ENCODE results near the gene PNPLA5. TPM values are rescaled to one million over a fixed set of nuclear protein-coding genes. Genes with fewer than 3 reads are reported as not detected.

The PNPLA5 gene
- total RNA-seq, 1 experiment from 2014 or later = 5.5 TPM

DNA sequence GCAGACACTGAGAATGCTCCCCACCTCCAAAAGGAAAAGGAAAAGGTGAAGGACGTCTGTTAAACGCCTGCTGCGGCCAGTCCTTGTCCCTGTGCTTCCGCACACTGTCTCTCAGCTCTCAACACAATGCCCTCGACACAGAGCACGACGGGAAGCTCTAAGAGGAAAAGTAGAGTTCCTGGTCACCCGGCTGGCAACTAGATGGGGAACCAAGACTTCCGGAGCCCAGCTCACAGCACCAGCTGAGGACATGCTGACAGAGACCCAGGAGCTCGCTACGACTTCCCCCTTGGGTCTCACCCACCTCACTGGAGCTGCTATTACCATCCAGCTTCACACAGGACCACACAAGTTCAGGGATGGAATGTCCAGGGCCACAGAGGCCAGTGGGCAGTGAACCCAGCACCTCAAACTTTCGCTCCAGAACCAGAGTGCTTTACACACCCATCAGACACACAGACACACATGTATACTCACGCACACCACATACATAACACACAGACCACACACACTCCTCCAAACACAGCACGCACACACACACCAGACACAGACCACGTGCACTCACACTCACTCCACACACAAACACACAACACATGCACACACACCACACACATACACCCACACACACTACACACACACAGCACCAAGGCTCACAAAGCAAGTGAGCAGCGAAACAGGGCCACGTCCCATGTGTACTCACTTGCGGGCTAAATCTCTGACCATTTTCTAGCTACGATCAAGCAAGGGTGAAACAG is 39.1 kb downstream of the PNPLA5 start:
- H2BK20ac ChIP-seq (ENCODE audit: low read depth, low read length, poor library complexity, severe bottlenecking) = no peak overlapping the region
- H2BK120ac ChIP-seq (ENCODE audit: low read depth, low read length, poor library complexity, severe bottlenecking) = no peak overlapping the region
- H2BK12ac ChIP-seq (ENCODE audit: insufficient read length, low read depth, low read length) = no peak overlapping the region
- no peak overlapping the region for H3K4ac ChIP-seq (ENCODE audit: low read depth, low read length)
- 100% methylated on average over 1 of the region's 19 CpGs for WGBS (ENCODE audit: extremely low coverage, insufficient read length, low lambda C conversion rate)
- H2BK15ac ChIP-seq (ENCODE audit: low read depth, low read length) = no peak overlapping the region
- TF ChIP-seq, protein P1, sequence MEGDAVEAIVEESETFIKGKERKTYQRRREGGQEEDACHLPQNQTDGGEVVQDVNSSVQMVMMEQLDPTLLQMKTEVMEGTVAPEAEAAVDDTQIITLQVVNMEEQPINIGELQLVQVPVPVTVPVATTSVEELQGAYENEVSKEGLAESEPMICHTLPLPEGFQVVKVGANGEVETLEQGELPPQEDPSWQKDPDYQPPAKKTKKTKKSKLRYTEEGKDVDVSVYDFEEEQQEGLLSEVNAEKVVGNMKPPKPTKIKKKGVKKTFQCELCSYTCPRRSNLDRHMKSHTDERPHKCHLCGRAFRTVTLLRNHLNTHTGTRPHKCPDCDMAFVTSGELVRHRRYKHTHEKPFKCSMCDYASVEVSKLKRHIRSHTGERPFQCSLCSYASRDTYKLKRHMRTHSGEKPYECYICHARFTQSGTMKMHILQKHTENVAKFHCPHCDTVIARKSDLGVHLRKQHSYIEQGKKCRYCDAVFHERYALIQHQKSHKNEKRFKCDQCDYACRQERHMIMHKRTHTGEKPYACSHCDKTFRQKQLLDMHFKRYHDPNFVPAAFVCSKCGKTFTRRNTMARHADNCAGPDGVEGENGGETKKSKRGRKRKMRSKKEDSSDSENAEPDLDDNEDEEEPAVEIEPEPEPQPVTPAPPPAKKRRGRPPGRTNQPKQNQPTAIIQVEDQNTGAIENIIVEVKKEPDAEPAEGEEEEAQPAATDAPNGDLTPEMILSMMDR (conservative IDR thresholded peaks at IDR 0.05) = no peak
- no peak overlapping the region for H3K9ac ChIP-seq (ENCODE audit: extremely low read depth, insufficient read length, low read length)
- no peak overlapping the region for H2AFZ ChIP-seq (ENCODE audit: low read length)
- no peak overlapping the region for H3T11ph ChIP-seq (ENCODE audit: low read length)
- no peak overlapping the region for H2AK5ac ChIP-seq (ENCODE audit: insufficient read length, low read length)
- H3K27ac Mint-ChIP-seq = peak overlapping the region in 2 of 3 experiments; percentile 22 to 42; a peak in 4 of 7 replicates
- no peak overlapping the region for H3K18ac ChIP-seq (ENCODE audit: insufficient read length, low read depth, low read length)
- no peak overlapping the region for H4K91ac ChIP-seq (ENCODE audit: insufficient read length, low read depth, low read length)
- H3K27me3 ChIP-seq (ENCODE audit: insufficient read depth, low read length) = no peaks in the 10 kb centered on the region
- no peak overlapping the region for H4K8ac ChIP-seq (replicated peaks; ENCODE audit: insufficient read length, low read depth, low read length)
- peaks cover 9 to 26% (median 12%) of the 10 kb centered on the region in 3 experiments for H3K36me3 Mint-ChIP-seq (ENCODE audit: insufficient read depth in 1 of 3, low read depth in 3 of 3)
- no peaks in the 10 kb centered on the region for H3K23me2 ChIP-seq (ENCODE audit: insufficient read length, low read depth, low read length, poor library complexity, severe bottlenecking)
- peak; percentile 22 for DNase-seq
- no peaks in the 10 kb centered on the region for H3K27me3 Mint-ChIP-seq (ENCODE audit: low read depth)
- no peak overlapping the region for H3K14ac ChIP-seq (ENCODE audit: insufficient read depth, low read length)
- H3K4me1 ChIP-seq (ENCODE audit: insufficient read depth, low read length) = peaks cover 5% of the 10 kb centered on the region; the same call in 1 of the 2 replicates
- peaks cover 3% of the 10 kb centered on the region for H4K20me1 ChIP-seq (ENCODE audit: control insufficient read depth, insufficient read depth, insufficient read length)
- H3K23ac ChIP-seq (ENCODE audit: insufficient read length, low read depth, low read length) = no peak overlapping the region
- H4K5ac ChIP-seq (ENCODE audit: insufficient read length, low read depth, low read length) = no peak overlapping the region
- peaks cover 48% of the 10 kb centered on the region in 2 experiments for H3K4me1 Mint-ChIP-seq
- H3K4me2 ChIP-seq (ENCODE audit: insufficient read depth, insufficient read length, low read length) = no peak overlapping the region
- H3K79me2 ChIP-seq (ENCODE audit: insufficient read depth, low read length) = peaks cover 17% of the 10 kb centered on the region; the same call in 1 of the 2 replicates
- H2BK5ac ChIP-seq (ENCODE audit: insufficient read length, low read length) = no peak overlapping the region
- no peaks in the 10 kb centered on the region for H3K79me1 ChIP-seq (ENCODE audit: insufficient read depth, low read depth, low read length, poor library complexity, severe bottlenecking)
- no peak overlapping the region for H3K27ac ChIP-seq (ENCODE audit: insufficient read length, low read depth, low read length)
- peak overlapping the region in 1 of 2 experiments; percentile 6; a peak in 2 of 5 replicates for H3K4me3 Mint-ChIP-seq
- H3K9me3 Mint-ChIP-seq = peaks cover 13 to 15% of the 10 kb centered on the region in 2 experiments
- H3K9me3 ChIP-seq (ENCODE audit: control insufficient read depth, low read depth, low read length) = no peaks in the 10 kb centered on the region
- no peak overlapping the region for H3K56ac ChIP-seq (ENCODE audit: insufficient read length, low read depth, low read length)

Measured in H9 (cell line).